Glutamatergic neuron (in vitro differentiated cells): ENCODE results near the gene PGF. TPM values are rescaled to one million over a fixed set of nuclear protein-coding genes. Genes with fewer than 3 reads are reported as not detected.
A peak's percentile ranks its signal among the peaks of the same experiment; 100 is the strongest.

Experiments used
- DNase-seq: peaks from one replicate; pipeline ENCODE4 v3.0.0; 2022
- H3K27ac Mint-ChIP-seq: one replicate; pipeline ENCODE4 v1.8.0; 2020; ENCODE audit warnings: mild to moderate bottlenecking, mixed read lengths, inconsistent platforms; ENCODE audit not compliant: unreplicated experiment
- H3K27me3 Mint-ChIP-seq: one replicate; pipeline ENCODE4 v1.8.0; 2020; ENCODE audit warnings: mild to moderate bottlenecking, moderate library complexity, mixed read lengths, inconsistent platforms; ENCODE audit not compliant: unreplicated experiment
- H3K36me3 Mint-ChIP-seq: one replicate; pipeline ENCODE4 v1.8.0; 2020; ENCODE audit warnings: mild to moderate bottlenecking, mixed read lengths, inconsistent platforms; ENCODE audit not compliant: unreplicated experiment
- H3K4me1 Mint-ChIP-seq: one replicate; pipeline ENCODE4 v1.8.0; 2020; ENCODE audit warnings: mild to moderate bottlenecking, low read depth, mixed read lengths, inconsistent platforms; ENCODE audit not compliant: unreplicated experiment
- H3K4me3 Mint-ChIP-seq: one replicate; pipeline ENCODE4 v1.8.0; 2020; ENCODE audit warnings: mild to moderate bottlenecking, mixed read lengths, inconsistent platforms; ENCODE audit not compliant: unreplicated experiment
- H3K9me3 Mint-ChIP-seq: one replicate; pipeline ENCODE4 v1.8.0; 2020; ENCODE audit warnings: mild to moderate bottlenecking, moderate library complexity, mixed read lengths, inconsistent platforms; ENCODE audit not compliant: unreplicated experiment
- total RNA-seq: library from RNA; stranded (reverse); fragmentation: NEBNext Ultra II Directional; extraction: Animal tissue kit (Norgen Biotek cat#: 25700); gene quantifications from one replicate; pipeline ENCODE4 v1.2.1, GENCODE V29; 2021; ENCODE audit not compliant: unreplicated experiment
- TF ChIP-seq, protein P1 (sequence below): fragments of 200-600 bp; sonication (generic); IDR thresholded peaks from one replicate; pipeline ENCODE4 v1.5.0; 2021; ENCODE audit not compliant: partially characterized antibody, unreplicated experiment

PGF gene
- total RNA-seq, 1 donor from 2014 or later = 7.9 TPM

DNA sequence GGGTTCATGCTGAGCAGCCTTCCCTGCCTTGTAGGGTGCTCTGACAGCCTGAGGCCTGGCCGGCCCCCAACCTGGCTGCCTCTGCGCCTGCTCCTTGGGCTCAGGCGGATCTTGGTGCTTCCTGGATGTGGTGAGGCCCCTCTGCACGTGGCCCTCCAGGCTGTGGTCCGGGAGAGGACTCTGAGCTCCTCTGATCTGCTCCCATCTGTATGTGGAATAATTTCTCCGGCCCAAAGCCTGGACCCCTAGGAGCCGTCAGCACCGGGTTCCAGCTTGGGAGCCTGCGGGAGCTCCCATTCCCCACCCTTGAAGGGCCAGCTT, 26.0 kb upstream of the PGF start:
- peaks cover 12% of the 10 kb centered on the region for H3K27me3 Mint-ChIP-seq
- TF ChIP-seq, protein P1, sequence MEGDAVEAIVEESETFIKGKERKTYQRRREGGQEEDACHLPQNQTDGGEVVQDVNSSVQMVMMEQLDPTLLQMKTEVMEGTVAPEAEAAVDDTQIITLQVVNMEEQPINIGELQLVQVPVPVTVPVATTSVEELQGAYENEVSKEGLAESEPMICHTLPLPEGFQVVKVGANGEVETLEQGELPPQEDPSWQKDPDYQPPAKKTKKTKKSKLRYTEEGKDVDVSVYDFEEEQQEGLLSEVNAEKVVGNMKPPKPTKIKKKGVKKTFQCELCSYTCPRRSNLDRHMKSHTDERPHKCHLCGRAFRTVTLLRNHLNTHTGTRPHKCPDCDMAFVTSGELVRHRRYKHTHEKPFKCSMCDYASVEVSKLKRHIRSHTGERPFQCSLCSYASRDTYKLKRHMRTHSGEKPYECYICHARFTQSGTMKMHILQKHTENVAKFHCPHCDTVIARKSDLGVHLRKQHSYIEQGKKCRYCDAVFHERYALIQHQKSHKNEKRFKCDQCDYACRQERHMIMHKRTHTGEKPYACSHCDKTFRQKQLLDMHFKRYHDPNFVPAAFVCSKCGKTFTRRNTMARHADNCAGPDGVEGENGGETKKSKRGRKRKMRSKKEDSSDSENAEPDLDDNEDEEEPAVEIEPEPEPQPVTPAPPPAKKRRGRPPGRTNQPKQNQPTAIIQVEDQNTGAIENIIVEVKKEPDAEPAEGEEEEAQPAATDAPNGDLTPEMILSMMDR = no peak
- no peak overlapping the region for H3K27ac Mint-ChIP-seq
- H3K36me3 Mint-ChIP-seq = no peaks in the 10 kb centered on the region
- H3K4me3 Mint-ChIP-seq = peak overlapping the region; percentile 2
- peaks cover 14% of the 10 kb centered on the region for H3K4me1 Mint-ChIP-seq
- H3K9me3 Mint-ChIP-seq = peaks cover 7% of the 10 kb centered on the region
- DNase-seq = no peak

DNA sequence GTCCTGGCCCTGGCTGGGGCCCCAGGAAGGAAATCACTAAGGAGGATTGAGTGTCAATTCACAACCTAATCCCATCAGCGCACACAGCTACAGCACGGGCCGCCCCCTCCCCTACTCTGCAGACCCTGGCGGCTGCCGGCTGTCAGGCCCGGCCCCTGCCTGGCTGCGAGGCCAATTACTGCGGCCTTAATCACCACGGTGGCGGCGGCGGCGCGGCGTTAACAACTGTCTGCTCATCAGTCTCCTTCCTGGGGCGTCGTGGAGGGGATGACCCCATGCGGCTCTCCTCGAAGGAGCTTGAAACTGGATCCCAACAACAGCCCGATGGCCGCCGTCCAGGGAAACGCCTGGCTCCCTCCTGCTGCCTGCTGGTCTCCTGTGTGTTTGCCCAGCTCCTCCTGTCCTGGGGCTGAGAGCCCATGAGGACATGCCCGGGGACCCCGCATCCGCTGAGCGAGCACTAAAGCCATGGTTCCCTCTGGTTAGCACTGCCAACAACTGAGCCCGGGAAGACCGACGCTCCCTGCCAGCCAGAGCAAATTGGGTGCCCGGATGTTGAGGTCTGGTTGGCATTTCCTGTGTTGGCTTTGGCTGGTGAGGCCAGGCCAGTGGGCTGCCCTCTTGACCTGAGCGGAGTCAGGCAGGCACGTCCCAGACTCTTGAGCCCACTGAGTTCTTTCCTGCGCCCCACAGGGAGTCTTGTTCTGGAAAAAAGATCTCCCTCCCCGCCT, 25.5 kb upstream of the PGF start:
- H3K36me3 Mint-ChIP-seq = no peaks in the 10 kb centered on the region
- H3K4me3 Mint-ChIP-seq = peak overlapping the region; percentile 2
- peaks cover 10% of the 10 kb centered on the region for H3K9me3 Mint-ChIP-seq
- H3K27me3 Mint-ChIP-seq = peaks cover 12% of the 10 kb centered on the region
- peaks cover 18% of the 10 kb centered on the region for H3K4me1 Mint-ChIP-seq
- DNase-seq = peak; percentile 45
- peak overlapping the region; percentile 48 for H3K27ac Mint-ChIP-seq
- TF ChIP-seq, protein P1 = no peak

DNA sequence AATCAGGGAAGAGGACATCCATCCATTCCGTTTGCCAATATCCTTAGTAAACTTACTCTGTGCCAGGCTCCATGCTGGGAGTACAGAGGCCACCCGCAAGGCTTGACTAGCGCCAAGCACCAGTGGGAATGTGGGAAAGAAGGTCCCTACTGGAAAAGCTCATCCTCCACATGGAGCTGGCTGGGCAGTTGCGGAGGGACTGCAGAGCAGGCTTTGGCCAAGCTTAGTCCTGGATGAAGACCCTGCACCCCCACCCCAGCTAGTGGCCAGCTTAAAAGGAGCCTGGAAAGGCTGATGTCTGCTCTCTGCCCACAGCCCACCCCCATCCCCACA, 25.0 kb upstream of the PGF start:
- peaks cover 11% of the 10 kb centered on the region for H3K9me3 Mint-ChIP-seq
- TF ChIP-seq, protein P1 = no peak
- H3K4me1 Mint-ChIP-seq = peaks cover 23% of the 10 kb centered on the region
- peak overlapping the region; percentile 94 for H3K27ac Mint-ChIP-seq
- H3K4me3 Mint-ChIP-seq = no peak overlapping the region
- no peaks in the 10 kb centered on the region for H3K36me3 Mint-ChIP-seq
- DNase-seq = no peak
- H3K27me3 Mint-ChIP-seq = peaks cover 9% of the 10 kb centered on the region

DNA sequence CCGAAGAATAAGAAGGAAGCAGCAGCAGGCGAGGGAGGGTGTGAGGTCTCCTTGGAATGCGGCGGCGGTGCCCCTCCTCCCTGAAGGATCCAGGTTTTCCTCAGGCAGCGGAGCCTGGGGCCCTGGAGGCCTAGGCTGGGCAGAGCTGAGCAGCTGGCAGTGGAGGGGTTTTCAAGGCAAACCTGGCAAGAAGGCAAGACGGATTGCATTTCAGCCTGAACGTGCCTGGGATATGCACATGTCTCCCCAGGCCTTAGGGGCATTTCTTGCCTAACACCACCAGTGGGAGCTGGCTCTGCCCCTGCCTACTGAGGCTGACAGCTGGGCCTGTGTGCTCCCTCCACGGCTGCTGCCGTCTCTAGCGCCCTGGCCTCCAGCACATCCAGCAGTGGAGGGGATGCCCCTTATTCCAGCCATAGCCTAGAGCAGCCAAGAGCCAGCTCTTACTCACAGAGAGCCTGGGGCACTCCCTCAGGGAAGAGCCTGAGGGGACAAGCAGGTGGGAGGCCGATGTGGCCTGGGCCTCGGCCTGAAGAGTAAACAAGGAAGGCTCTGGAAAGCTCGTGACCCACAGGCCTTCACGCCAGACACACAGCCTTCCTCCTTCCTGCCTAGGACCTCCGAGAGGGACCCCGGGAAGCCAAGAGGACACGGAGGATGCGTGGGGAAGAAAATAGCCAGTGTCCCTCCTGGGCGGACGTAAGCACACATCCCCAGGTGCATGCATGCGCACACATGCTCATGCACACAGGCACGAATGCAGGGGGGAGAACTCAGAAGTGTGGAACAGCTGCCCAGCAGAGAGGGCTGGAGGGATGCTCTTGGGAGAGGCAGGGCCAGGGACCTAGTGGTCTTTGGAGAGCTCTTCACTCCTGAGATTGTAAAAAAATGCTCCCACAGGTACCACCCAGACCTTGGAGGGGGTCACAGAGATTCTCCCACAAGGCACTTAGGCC, 24.3 kb upstream of the PGF start:
- peaks cover 11% of the 10 kb centered on the region for H3K9me3 Mint-ChIP-seq
- peak; percentile 69 for DNase-seq

More for the DNA sequence above, 24.3 kb upstream of the PGF start:
- H3K36me3 Mint-ChIP-seq = no peaks in the 10 kb centered on the region
- peaks cover 9% of the 10 kb centered on the region for H3K27me3 Mint-ChIP-seq
- TF ChIP-seq, protein P1 = no peak
- H3K4me3 Mint-ChIP-seq = no peak overlapping the region
- H3K27ac Mint-ChIP-seq = peak overlapping the region; percentile 94
- H3K4me1 Mint-ChIP-seq = peaks cover 25% of the 10 kb centered on the region
